ENCODE measurements around the gene STAC2.
A peak's percentile ranks its signal among the peaks of the same experiment; 100 is the strongest.

STAC2 gene

GRCh38 chr17:39231591-39232551, 6.1 kb upstream of the STAC2 start:
- DNase-seq = peak; percentile 57

GRCh38 chr17:39231091-39231561, 5.4 kb upstream of the STAC2 start:
- no peak for DNase-seq

GRCh38 chr17:39230361-39230760, 4.6 kb upstream of the STAC2 start:
- DNase-seq = no peak

GRCh38 chr17:39229274-39229913, 3.6 kb upstream of the STAC2 start:
- DNase-seq = no peak

GRCh38 chr17:39227364-39227919, 1.7 kb upstream of the STAC2 start:
- no peak for DNase-seq

GRCh38 chr17:39225959-39226683, 376 bp upstream of the STAC2 start:
- DNase-seq = peak; percentile 43

GRCh38 chr17:39224778-39225307, 902 bp downstream of the STAC2 start:
- DNase-seq = no peak

- no peak for DNase-seq
Observed at GRCh38 chr17:39223907-39224777, 1.6 kb downstream of the STAC2 start.

GRCh38 chr17:39222866-39223834, 2.6 kb downstream of the STAC2 start:
- no peak for DNase-seq

GRCh38 chr17:39222151-39222550, 3.6 kb downstream of the STAC2 start:
- no peak for DNase-seq

- no peak for DNase-seq
Observed at GRCh38 chr17:39221572-39221971, 4.2 kb downstream of the STAC2 start.

- DNase-seq = no peak
Observed at GRCh38 chr17:39219647-39220154, 6.0 kb downstream of the STAC2 start.

GRCh38 chr17:39218906-39219305, 6.8 kb downstream of the STAC2 start:
- no peak for DNase-seq

- DNase-seq = no peak
Observed at GRCh38 chr17:39217734-39218369, 7.9 kb downstream of the STAC2 start.

- no peak for DNase-seq
Observed at GRCh38 chr17:39213852-39214251, 11.9 kb downstream of the STAC2 start.

- no peak for DNase-seq
Observed at GRCh38 chr17:39212841-39213480, 12.8 kb downstream of the STAC2 start.

GRCh38 chr17:39212195-39212810, 13.4 kb downstream of the STAC2 start:
- no peak for DNase-seq

- no peak for DNase-seq
Observed at GRCh38 chr17:39210093-39210434, 15.7 kb downstream of the STAC2 start.
